Esophagus muscularis mucosa (tissue), 4 donors: ENCODE measurements around the gene FOXN3. TPM values are rescaled to one million over a fixed set of nuclear protein-coding genes. Genes with fewer than 3 reads are reported as not detected.

ENCODE experiments used
- DNase-seq: peaks from one replicate; pipeline ENCODE4 v3.0.0-alpha.2; 2017; ENCODE audit errors: extremely low spot score
- H3K27ac ChIP-seq, 4 donors: fragments of 200-600 bp; sonication (generic); replicated peaks in 1 of 4; 1 replicate in 3 of 4; 2 replicates in 1 of 4; pipeline ENCODE4 v1.5.1; 2016 to 2019; ENCODE audit warnings: mild to moderate bottlenecking in 1 of 4
- H3K27me3 ChIP-seq, 4 donors: fragments of 200-600 bp; sonication (generic); one replicate each; pipeline versions ENCODE4 v1.5.1 to v1.6.0; 2016 to 2019
- H3K36me3 ChIP-seq, 4 donors: fragments of 200-600 bp; sonication (generic); one replicate each; pipeline ENCODE4 v1.5.1; 2016 to 2019
- H3K4me1 ChIP-seq, 4 donors: fragments of 200-600 bp; sonication (generic); one replicate each; pipeline ENCODE4 v1.5.1; 2016 to 2019
- H3K4me3 ChIP-seq, 4 donors: fragments of 200-600 bp; sonication (generic); 1 replicate in 2 of 4; 2 replicates in 2 of 4; pipeline ENCODE4 v1.5.1; 2016 to 2019; ENCODE audit warnings: mild to moderate bottlenecking in 4 of 4, moderate library complexity in 1 of 4
- H3K9me3 ChIP-seq, 4 donors: fragments of 200-600 bp; sonication (generic); 1 replicate in 3 of 4; 2 replicates in 1 of 4; pipeline ENCODE4 v1.5.1; 2016 to 2019
- EP300 ChIP-seq: sonication (generic); formaldehyde crosslinking; IDR thresholded peaks from one replicate; pipeline ENCODE4 v1.6.1; 2017; ENCODE audit warnings: antibody characterized with exemption
- POLR2A ChIP-seq: fragments of 450-650 bp; IDR thresholded peaks from one replicate; pipeline ENCODE4 v1.6.1; 2017; ENCODE audit warnings: antibody characterized with exemption, moderate library complexity, mild to moderate bottlenecking, low read depth
- POLR2AphosphoS5 ChIP-seq, 2 donors: sonication (generic); formaldehyde crosslinking; IDR thresholded peaks; one replicate each; pipeline ENCODE4 v1.6.1; 2017; ENCODE audit warnings: antibody characterized with exemption in 2 of 2
- WGBS: methylation state at CpG from one replicate; pipeline ENCODE4 v1.1.5; 2018; 5-methylcytosine and 5-hydroxymethylcytosine counted together
- intact Hi-C: fragments of 100-400 bp; cut with DNase I; formaldehyde crosslinking; loops from one replicate; pipeline ENCODE4 v1.15.1; 2023
- total RNA-seq, 4 donors: library from RNA; depleted of rRNA; stranded (reverse); fragments of >200 nt; gene quantifications; one replicate each; pipeline versions ENCODE4 v1.1.0 to v1.2.1, GENCODE V29; 2016
- TF ChIP-seq, protein P1 (sequence below), 3 experiments: fragments of 200-600 bp in 2 of 3; fragments of 450-650 bp in 1 of 3; sonication (generic) in 2 of 3; IDR thresholded peaks; one replicate each; pipeline ENCODE4 v1.5.1; 2017 to 2019; ENCODE audit warnings: antibody characterized with exemption in 3 of 3, mild to moderate bottlenecking in 2 of 3, moderate library complexity in 1 of 3

Gene FOXN3
- total RNA-seq, 4 donors from 2014 or later: 114 to 180 (median 145) TPM

GRCh38 chr14:89359477-89360222 is 57.4 kb downstream of the FOXN3 start:
- Histone ChIP-seq H3K4me3 (no peak overlapping the region), H3K9me3 (no peaks in the 10 kb centered on the region), H3K27ac (peak overlapping the region; percentile 34 to 71 (median 50)), H3K4me1 (peaks cover 29 to 39% (median 34%) of the 10 kb centered on the region in 4 donors), H3K27me3 (no peaks in the 10 kb centered on the region), H3K36me3 (no peaks in the 10 kb centered on the region)
- 25% methylated on average over 12 of the region's 13 CpGs for WGBS
- DNase-seq: no peak
- TF ChIP-seq POLR2AphosphoS5 (IDR thresholded peaks at IDR 0.05): no peak
- no peak for TF ChIP-seq EP300
- TF ChIP-seq, protein P1, sequence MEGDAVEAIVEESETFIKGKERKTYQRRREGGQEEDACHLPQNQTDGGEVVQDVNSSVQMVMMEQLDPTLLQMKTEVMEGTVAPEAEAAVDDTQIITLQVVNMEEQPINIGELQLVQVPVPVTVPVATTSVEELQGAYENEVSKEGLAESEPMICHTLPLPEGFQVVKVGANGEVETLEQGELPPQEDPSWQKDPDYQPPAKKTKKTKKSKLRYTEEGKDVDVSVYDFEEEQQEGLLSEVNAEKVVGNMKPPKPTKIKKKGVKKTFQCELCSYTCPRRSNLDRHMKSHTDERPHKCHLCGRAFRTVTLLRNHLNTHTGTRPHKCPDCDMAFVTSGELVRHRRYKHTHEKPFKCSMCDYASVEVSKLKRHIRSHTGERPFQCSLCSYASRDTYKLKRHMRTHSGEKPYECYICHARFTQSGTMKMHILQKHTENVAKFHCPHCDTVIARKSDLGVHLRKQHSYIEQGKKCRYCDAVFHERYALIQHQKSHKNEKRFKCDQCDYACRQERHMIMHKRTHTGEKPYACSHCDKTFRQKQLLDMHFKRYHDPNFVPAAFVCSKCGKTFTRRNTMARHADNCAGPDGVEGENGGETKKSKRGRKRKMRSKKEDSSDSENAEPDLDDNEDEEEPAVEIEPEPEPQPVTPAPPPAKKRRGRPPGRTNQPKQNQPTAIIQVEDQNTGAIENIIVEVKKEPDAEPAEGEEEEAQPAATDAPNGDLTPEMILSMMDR (IDR thresholded peaks at IDR 0.05): no peak
- TF ChIP-seq POLR2A: no peak
- intact Hi-C loops: no loop called here

DNA sequence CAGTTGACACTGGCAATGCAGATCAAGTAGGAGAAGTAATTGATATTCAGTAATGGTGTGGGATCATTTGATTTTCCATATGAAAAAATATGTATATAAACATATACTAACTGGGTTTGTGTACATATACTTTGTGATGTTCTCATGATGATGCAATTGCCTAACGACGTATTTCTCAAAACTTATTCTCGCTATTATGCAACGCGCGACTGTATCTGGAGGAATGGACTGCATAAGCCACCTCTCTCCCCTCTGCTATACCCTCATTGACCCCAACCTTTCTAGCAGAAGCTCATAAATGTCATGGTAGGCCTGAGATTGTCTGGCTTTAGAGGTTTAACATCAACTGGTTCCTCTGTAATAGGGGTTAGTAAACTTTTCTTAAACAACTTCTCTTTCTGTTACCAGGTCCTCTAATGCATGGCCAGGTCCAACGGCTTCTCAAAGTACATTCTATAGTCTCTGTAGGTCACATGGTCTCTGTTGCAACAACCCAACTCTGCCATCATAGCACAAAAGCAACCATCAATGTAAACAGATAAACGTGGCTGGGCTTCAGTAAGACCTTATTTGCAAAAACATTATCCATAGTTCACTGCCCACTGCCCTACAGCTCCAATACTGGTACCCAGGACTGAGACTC is 59.3 kb downstream of the FOXN3 start:
- TF ChIP-seq, protein P1 (IDR thresholded peaks at IDR 0.05): no peak
- TF ChIP-seq EP300 (no peak), POLR2AphosphoS5 (IDR thresholded peaks at IDR 0.05) (no peak), POLR2A (no peak)
- peaks cover 17 to 31% (median 28%) of the 10 kb centered on the region in 4 donors for H3K4me1 ChIP-seq
- H3K27me3 ChIP-seq: no peaks in the 10 kb centered on the region
- no peaks in the 10 kb centered on the region for H3K36me3 ChIP-seq
- intact Hi-C loops: no loop called here
- no peak for DNase-seq
- H3K4me3 ChIP-seq: no peak overlapping the region
- WGBS: 74% methylated on average over 8 of the region's 8 CpGs
- H3K9me3 ChIP-seq: no peaks in the 10 kb centered on the region
- no peak overlapping the region for H3K27ac ChIP-seq

DNA sequence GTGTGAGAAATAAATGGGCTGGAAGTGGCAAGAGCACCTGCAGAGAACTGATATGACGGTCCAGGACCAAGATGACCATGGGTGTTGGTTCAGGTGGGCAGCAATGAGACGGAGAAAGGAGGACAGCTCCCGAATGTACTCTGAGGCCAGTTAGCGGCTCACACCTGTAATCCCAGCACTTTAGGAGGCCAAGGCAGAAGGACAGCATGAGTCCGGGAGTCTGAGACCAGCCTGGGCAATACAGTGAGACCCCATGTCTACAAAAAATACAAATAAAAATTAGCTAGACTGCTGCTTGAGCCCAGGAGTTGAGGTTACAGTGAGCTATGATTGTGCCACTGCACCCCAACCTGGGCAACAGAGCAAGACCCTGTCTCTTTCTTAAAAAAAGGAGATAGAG is 60.1 kb downstream of the FOXN3 start:
- Histone ChIP-seq H3K27me3 (no peaks in the 10 kb centered on the region), H3K36me3 (no peaks in the 10 kb centered on the region), H3K4me1 (peaks cover 24 to 38% (median 35%) of the 10 kb centered on the region in 4 donors), H3K9me3 (no peaks in the 10 kb centered on the region), H3K27ac (no peak overlapping the region), H3K4me3 (no peak overlapping the region)
- WGBS: 84% methylated on average over 5 of the region's 5 CpGs
- intact Hi-C loops: no loop called here
- TF ChIP-seq EP300: no peak
- TF ChIP-seq POLR2AphosphoS5 (IDR thresholded peaks at IDR 0.05): no peak
- TF ChIP-seq, protein P1 (IDR thresholded peaks at IDR 0.05): no peak
- no peak for TF ChIP-seq POLR2A
- peak; percentile 64 for DNase-seq

DNA sequence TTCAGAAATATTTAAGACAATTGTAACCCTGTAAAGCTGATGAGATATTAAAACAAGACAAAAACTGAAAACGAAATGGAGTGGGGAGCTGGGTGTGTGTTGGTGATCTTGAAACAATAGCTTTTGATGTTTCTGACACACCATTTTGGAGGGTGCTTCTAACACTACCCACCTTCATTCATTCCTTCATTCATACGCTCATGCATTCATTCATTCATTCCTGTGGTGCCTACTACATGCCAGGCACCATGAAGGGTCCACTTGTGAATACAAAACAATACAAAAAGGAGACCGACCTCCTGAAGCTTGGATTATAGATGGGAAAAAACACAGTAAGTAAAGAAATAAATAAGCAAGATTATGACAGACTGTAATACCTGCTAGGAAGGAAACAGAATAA is 60.5 kb downstream of the FOXN3 start:
- TF ChIP-seq POLR2A (no peak), POLR2AphosphoS5 (IDR thresholded peaks at IDR 0.05) (no peak)
- Histone ChIP-seq H3K4me3 (no peak overlapping the region), H3K27me3 (no peaks in the 10 kb centered on the region), H3K9me3 (no peaks in the 10 kb centered on the region), H3K4me1 (peaks cover 28 to 42% (median 39%) of the 10 kb centered on the region in 4 donors), H3K36me3 (no peaks in the 10 kb centered on the region), H3K27ac (no peak overlapping the region)
- intact Hi-C loops: no loop called here
- WGBS: 78% methylated on average over 3 of the region's 3 CpGs
- DNase-seq: peak; percentile 34

DNA sequence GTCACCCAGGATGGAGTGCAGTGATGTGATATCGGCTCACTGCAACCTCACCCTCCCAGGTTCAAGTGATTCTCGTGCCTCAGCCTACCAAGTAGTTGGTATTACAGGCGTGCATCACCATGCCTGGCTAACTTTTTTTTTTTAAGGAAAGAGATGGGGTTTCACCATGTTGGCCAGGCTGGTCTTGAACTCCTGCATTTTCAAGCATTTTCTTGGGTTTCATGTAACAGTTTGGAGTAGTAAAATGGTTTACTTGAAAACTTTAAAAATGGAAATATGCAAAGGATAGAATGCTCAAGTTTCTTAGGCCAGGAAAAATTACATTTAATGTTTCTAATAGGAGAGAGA is 63.3 kb downstream of the FOXN3 start:
- no peaks in the 10 kb centered on the region for H3K9me3 ChIP-seq
- intact Hi-C loops: no loop called here
- peak; percentile 75 for DNase-seq
- peaks cover 24 to 54% (median 47%) of the 10 kb centered on the region in 4 donors for H3K4me1 ChIP-seq
- no peak overlapping the region for H3K27ac ChIP-seq
- 94% methylated on average over 3 of the region's 3 CpGs for WGBS
- H3K27me3 ChIP-seq: no peaks in the 10 kb centered on the region
- peaks cover 0 to 6% (median 0%) of the 10 kb centered on the region in 4 donors for H3K36me3 ChIP-seq
- TF ChIP-seq EP300 (no peak), POLR2AphosphoS5 (IDR thresholded peaks at IDR 0.05) (no peak)
- H3K4me3 ChIP-seq: no peak overlapping the region
